ENCODE measurements around the gene MYO18B.

Gene MYO18B

GRCh38 chr22:25766418-25766817 is 24.4 kb downstream of the MYO18B start:
- DNase-seq (ENCODE audit: low read depth, low spot score), result no peak
- no peak overlapping the region for H3K27ac ChIP-seq

DNA sequence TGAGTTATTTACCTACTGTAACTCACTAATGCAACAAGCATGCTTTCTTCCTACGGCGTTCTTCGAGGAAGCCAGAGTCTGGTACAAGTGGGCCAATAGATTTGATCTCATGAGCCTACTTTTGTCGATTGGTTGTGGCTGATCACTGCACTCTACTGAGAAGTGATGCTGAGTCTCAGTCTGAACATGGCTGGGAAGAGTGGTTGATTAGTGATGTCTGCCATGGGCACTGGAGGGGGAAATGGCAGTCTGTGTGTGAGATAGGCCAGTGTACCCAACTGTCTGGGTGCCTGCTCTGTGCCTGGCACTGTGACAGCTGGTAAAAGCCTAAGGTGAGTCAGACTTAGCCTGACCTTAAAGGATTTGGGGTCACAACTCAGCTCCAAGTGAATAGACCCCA is 28.3 kb downstream of the MYO18B start:
- DNase-seq (ENCODE audit: low read depth, low spot score), result no peak
- H3K27ac ChIP-seq, result no peak overlapping the region

GRCh38 chr22:25772288-25772687 is 30.3 kb downstream of the MYO18B start:
- DNase-seq (ENCODE audit: low read depth, low spot score), result no peak
- H3K27ac ChIP-seq, result no peak overlapping the region

DNA sequence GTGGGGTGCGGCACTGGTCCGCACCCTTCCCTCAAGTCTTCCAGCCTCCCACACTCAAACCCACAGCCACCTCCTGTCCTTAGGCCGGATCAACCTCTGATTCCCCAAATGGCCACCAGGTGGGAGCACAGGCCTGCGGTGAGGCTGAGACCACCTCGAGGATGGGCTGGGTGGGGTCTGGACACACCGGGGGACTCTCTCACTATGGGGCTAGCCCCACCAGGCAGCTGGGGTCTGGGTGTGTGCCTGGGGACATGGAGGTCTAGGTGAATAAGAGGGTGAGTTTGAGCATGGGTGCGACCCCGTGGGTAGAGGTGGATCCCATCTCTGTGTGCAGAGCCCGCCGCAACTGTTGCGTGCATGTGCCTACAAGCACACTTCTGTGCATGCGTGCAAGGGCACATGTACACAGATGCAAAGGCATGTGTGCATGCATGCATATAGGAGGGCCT is 32.6 kb downstream of the MYO18B start:
- H3K27ac ChIP-seq, result no peak overlapping the region
- DNase-seq (ENCODE audit: low read depth, low spot score), result no peak

DNA sequence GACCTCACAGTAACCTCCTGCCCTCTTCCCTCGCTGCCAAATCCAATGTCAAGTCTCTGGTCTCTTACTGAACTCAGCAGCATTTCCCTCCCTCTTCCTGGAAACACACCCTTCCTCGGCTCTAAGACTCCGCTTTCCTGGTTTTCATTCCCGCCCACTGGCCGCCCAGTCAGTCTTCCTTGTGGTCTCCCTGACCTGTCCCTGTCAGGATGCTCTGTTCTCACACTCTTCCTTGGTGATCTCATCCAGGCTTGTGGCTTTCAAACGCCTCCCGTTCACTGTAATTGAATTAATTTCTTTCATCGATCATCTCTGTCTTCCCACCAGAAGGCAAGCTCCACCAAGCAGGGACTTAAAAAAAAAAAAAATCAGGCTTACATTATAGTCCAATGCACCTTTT is 33.5 kb downstream of the MYO18B start:
- no peak overlapping the region for H3K27ac ChIP-seq
- no peak for DNase-seq (ENCODE audit: low read depth, low spot score)

- no peak overlapping the region for H3K27ac ChIP-seq
- DNase-seq (ENCODE audit: low read depth, low spot score), result no peak
These were observed 35.4 kb downstream of the MYO18B start for GRCh38 chr22:25777411-25777810.

DNA sequence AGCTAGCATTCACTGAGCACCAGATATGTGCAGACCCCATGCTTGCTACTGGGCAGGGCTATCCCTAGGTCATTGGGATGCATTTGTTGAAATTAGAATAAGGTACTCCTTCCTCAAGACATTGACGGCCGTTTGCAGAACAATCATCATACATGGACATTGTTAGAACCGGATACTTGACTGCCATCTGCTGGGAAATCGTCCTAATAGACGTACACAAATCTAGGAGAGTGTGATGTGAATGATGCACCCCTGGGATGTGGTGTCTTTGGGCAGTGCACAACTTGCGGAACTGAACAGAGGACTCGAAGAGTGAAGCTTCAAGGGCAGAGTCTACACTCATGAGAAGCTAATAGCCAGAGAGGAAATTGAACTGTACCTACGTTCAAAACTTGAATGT is 35.9 kb downstream of the MYO18B start:
- no peak for DNase-seq (ENCODE audit: low read depth, low spot score)
- H3K27ac ChIP-seq, result no peak overlapping the region

DNA sequence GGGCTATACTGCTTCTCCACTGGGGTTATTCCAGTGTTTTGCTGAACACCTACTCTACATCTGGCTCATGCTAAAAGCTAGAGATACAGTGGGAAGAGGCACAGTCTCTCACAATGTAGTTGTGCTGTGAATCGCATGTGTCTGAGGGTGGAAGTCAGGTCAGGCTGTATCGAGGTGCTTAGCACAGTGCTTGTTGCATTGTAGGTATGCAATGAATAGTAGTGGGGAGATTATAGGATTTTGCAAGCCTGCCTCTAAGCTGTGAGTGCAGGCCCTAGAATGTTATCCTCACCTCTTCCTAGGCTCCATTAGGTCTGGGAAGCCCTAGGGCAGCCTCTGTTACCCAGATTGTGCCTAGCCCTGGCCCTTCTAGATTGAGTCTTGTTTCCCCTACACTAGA is 37.4 kb downstream of the MYO18B start:
- DNase-seq (ENCODE audit: low read depth, low spot score), result no peak
- H3K27ac ChIP-seq, result no peak overlapping the region

DNA sequence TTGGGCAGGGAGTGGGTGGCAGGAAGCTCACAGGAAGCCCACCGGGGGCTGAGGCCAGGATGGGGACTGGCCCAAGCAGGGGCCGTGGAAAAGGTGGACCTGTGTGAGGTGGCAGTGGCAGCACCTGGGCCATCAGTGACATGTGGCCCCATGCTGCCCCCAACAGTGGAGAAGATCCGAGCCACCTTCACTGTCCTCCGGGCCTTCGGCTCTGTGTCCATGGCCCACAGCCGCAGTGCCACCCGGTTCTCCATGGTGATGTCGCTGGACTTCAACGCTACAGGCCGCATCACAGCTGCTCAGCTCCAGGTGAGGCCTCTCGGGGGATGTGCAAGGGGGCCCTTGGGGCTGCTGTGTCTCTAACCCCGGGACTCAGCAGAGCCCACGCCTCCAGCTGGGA is 37.9 kb downstream of the MYO18B start:
- no peak for DNase-seq (ENCODE audit: low read depth, low spot score)
- H3K27ac ChIP-seq, result no peak overlapping the region

DNA sequence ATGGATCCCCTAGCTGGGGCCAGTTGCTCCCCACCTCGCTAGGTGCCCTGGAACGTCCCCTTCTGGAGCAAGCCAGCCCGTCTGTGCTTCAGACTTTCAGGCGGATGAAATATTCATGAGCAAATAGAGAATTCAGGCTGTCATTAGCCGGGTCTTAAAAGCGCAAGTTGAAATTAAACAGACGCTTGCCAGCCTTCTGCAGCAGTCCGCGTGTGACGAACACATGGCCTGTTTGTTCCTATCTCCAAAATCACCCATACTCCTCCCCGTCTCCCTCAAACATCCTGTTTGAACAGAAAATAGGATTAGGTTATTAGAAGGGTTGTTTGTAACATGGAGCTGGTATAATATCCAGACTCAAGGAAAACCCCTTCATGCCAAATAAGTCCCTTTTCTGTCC is 38.7 kb downstream of the MYO18B start:
- H3K27ac ChIP-seq, result no peak overlapping the region
- no peak for DNase-seq (ENCODE audit: low read depth, low spot score)

GRCh38 chr22:25781801-25782200 is 39.8 kb downstream of the MYO18B start:
- H3K27ac ChIP-seq, result no peak overlapping the region
- no peak for DNase-seq (ENCODE audit: low read depth, low spot score)

- DNase-seq (ENCODE audit: low read depth, low spot score), result no peak
- no peak overlapping the region for H3K27ac ChIP-seq
These were observed 40.8 kb downstream of the MYO18B start for GRCh38 chr22:25782831-25783230.

GRCh38 chr22:25783856-25784255 is 41.9 kb downstream of the MYO18B start:
- no peak for DNase-seq (ENCODE audit: low read depth, low spot score)
- no peak overlapping the region for H3K27ac ChIP-seq

DNA sequence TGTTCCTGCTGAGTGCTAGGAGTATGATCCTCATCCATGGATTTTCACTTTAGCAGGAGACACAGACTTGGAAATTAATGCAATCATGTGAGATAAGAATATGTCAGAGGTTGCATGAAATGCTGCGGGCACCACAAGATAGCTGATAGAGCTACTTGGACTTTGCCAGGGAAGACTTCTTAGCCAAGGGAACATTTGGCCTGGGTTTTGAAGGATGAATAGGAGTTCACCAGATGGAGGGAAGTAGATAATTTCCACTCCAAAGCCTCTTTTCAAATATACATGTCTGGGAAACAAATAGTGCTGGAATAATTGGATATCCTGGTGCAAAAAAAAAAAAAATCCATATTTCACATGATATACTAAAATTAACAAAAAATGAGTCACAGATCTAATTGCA is 44.2 kb downstream of the MYO18B start:
- H3K27ac ChIP-seq, result no peak overlapping the region
- no peak for DNase-seq (ENCODE audit: low read depth, low spot score)

- H3K27ac ChIP-seq, result no peak overlapping the region
These were observed 49.6 kb downstream of the MYO18B start for GRCh38 chr22:25791556-25791955.

GRCh38 chr22:25795478-25795877 is 53.5 kb downstream of the MYO18B start:
- H3K27ac ChIP-seq, result no peak overlapping the region
- DNase-seq (ENCODE audit: low read depth, low spot score), result no peak

More at GRCh38 chr22:25791556-25791955, 49.6 kb downstream of the MYO18B start:
- no peak for DNase-seq (ENCODE audit: low read depth, low spot score)

DNA sequence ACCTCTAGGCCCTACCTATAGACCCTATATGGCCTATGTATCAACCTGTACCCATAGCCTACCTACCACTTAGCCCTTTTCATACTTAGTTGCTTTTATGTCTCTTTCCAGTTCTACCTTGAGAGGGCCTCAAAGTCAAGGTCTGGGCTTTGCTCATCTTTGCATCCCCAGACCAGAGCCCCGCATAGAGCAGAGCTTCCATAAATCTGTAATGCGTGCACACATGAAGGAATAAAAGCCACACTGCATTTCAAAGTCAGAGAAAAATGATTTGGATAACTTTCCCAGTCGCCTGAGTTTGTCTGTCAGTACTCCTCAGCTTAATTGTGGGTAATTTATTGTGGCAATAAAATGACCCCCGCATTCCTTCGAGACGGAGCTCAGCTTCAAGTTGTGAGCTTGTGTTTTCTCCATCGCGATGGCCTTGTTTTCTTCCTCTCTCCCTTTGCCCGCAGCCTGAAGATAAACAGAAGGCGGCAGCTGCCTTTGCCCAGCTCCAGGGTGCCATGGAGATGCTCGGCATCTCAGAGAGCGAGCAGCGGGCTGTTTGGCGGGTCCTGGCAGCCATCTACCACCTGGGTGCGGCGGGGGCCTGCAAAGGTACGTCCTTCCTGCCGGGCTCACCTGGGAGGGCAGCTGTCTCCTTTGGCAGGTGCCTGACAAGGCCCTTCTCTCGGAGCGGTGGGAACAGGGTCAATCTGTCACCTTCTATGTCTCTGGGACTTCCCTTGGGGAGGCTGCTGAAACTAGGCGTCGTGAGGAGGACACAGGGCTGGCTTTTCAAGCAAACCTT is 55.7 kb downstream of the MYO18B start:
- no peak overlapping the region for H3K27ac ChIP-seq
- DNase-seq (ENCODE audit: low read depth, low spot score), result no peak

DNA sequence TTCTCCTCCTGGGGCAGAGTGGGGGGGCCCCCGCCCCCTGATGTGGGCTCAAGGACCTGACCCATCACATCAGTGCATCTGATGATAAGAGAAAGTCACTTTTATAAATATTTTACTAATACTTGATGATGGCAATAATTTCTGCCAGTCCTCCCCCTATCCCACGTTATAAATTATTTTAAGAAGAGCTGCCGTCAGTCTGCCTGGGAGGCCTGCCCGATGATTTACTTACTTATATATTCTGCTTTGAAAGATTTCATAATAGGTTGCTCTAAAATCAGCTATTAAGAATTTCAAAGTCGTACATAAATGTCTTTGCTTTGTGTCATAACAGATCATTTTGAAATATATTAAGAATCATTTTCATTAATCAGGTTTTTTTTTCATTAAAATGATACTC is 58.8 kb downstream of the MYO18B start:
- H3K27ac ChIP-seq, result no peak overlapping the region
- DNase-seq (ENCODE audit: low read depth, low spot score), result no peak

- no peak overlapping the region for H3K27ac ChIP-seq
- no peak for DNase-seq (ENCODE audit: low read depth, low spot score)
These were observed 60.0 kb downstream of the MYO18B start for GRCh38 chr22:25802018-25802417.

DNA sequence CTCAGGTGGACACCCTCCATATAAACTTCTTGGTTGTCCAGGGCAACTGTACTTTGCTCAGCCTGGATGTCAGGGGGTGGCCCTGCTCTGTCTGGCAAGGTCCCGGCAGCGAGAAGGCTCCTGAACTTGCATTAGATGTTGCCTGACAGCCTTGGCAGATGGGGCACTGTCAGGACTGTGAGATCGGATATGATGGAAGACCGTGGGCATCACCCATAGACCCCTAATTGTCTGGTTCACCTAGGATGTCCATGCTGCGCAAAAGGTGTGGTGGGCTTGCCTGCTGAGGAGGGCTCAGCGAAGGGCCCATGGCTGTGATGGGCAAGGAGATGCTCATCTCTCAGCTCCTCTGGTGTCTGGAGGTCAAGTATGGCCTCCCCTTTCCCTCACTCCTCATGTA is 62.7 kb downstream of the MYO18B start:
- H3K27ac ChIP-seq, result no peak overlapping the region
- DNase-seq (ENCODE audit: low read depth, low spot score), result no peak

- no peak overlapping the region for H3K27ac ChIP-seq
- DNase-seq (ENCODE audit: low read depth, low spot score), result no peak
These were observed 64.6 kb downstream of the MYO18B start for GRCh38 chr22:25806579-25806978.

- no peak for DNase-seq (ENCODE audit: low read depth, low spot score)
- no peak overlapping the region for H3K27ac ChIP-seq
These were observed 72.7 kb downstream of the MYO18B start for GRCh38 chr22:25814685-25815084.
